ENCODE results near the gene FOXO6. TPM values are rescaled to one million over a fixed set of nuclear protein-coding genes. Genes with fewer than 3 reads are reported as not detected.

Gene FOXO6
- total RNA-seq, 1 experiment from 2014 or later = 5.4 TPM

DNA sequence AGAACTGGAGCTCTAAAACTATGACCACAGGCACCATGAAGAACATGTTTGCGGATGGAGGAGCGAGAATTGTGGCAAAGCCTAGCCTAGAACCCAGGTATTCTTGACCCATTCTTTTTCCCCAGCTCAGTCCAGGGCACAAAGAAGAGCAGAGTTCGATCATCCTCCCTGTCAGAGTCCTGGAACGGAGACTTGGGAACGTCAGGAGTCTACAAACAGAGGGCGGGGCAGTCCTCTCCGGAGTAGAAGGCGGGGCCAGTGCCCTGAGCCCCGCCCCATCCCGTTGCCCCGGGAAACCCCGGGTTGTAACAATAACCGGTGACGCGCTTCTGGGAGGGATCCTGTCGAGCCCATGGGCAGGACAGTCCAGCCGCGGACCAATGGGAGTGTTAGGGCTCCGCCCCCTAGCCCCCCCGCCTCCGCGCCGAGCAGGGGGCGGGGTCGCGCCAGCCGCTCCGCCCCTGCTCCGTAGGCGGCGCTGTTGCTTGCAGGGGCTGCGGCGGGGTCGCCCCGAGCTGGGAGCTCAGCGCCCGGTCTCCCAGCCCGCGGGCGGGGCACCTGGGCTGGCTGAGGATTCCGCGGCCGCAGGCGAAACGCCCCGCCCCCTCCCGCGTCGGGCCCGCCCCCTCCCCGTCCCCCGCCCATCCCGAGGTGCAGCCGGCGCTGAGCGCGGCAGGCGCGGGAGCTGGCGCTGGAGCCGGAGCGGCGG, at the start of gene FOXO6 (continued):
- TF ChIP-seq, protein P1, sequence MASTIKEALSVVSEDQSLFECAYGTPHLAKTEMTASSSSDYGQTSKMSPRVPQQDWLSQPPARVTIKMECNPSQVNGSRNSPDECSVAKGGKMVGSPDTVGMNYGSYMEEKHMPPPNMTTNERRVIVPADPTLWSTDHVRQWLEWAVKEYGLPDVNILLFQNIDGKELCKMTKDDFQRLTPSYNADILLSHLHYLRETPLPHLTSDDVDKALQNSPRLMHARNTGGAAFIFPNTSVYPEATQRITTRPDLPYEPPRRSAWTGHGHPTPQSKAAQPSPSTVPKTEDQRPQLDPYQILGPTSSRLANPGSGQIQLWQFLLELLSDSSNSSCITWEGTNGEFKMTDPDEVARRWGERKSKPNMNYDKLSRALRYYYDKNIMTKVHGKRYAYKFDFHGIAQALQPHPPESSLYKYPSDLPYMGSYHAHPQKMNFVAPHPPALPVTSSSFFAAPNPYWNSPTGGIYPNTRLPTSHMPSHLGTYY (CRISPR knock-in tag; IDR thresholded peaks at IDR 0.05) = no peak
- TF ChIP-seq, protein P2, sequence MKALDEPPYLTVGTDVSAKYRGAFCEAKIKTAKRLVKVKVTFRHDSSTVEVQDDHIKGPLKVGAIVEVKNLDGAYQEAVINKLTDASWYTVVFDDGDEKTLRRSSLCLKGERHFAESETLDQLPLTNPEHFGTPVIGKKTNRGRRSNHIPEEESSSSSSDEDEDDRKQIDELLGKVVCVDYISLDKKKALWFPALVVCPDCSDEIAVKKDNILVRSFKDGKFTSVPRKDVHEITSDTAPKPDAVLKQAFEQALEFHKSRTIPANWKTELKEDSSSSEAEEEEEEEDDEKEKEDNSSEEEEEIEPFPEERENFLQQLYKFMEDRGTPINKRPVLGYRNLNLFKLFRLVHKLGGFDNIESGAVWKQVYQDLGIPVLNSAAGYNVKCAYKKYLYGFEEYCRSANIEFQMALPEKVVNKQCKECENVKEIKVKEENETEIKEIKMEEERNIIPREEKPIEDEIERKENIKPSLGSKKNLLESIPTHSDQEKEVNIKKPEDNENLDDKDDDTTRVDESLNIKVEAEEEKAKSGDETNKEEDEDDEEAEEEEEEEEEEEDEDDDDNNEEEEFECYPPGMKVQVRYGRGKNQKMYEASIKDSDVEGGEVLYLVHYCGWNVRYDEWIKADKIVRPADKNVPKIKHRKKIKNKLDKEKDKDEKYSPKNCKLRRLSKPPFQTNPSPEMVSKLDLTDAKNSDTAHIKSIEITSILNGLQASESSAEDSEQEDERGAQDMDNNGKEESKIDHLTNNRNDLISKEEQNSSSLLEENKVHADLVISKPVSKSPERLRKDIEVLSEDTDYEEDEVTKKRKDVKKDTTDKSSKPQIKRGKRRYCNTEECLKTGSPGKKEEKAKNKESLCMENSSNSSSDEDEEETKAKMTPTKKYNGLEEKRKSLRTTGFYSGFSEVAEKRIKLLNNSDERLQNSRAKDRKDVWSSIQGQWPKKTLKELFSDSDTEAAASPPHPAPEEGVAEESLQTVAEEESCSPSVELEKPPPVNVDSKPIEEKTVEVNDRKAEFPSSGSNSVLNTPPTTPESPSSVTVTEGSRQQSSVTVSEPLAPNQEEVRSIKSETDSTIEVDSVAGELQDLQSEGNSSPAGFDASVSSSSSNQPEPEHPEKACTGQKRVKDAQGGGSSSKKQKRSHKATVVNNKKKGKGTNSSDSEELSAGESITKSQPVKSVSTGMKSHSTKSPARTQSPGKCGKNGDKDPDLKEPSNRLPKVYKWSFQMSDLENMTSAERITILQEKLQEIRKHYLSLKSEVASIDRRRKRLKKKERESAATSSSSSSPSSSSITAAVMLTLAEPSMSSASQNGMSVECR (CRISPR knock-in tag; IDR thresholded peaks at IDR 0.05; ENCODE audit: borderline replicate concordance) = no peak
- TF ChIP-seq ZNF396 (CRISPR knock-in tag; IDR thresholded peaks at IDR 0.05; ENCODE audit: borderline replicate concordance) = no peak

DNA sequence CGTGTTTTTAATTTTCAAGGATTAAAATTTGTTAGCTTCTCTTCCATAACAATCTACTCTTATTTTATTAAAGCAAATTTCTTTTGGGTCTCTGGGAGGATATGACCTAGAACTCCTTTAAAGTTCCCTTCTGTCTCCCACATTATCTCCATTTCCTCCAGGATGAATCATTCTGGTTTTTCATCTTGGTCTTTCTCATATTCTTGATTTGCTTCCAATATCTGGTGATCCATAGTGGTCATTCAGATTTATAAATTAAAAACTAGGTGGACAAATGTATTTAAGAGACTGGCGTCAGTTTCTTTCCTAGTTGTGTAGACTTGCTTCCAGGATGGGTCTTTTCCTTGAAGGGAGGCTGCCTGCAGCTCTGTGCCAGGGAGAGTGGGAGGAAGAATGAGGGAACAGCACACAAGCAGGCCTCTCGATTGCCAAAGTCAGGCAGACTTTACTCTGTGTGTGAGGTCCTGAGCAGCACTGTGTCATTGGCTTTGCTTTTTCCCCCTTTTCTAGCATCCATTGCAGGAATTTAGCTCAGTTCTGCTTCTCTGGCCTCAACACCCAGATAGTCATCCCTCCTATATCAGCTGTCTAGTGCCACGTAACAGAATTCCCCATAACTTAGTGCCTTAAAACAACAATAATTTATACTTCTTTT, 48.1 kb upstream of the FOXO6 start:
- H3K4me1 Mint-ChIP-seq = peaks cover 22% of the 10 kb centered on the region
- ChIA-PET POLR2A (no interaction called here), CTCF (interaction anchor here (0.6 to 3.8 kb wide), 29 partner anchors 10 to 203 kb away, joined by 3 to 48 read pairs (median 5); partner anchors contain the start of gene EDN2)
- DNase-seq (ENCODE audit: low spot score) (no peak), ATAC-seq (peak; percentile 12; the same call in 1 of the 2 replicates)
- H3K9me3 Mint-ChIP-seq = peaks cover 4% of the 10 kb centered on the region
- peaks cover 2% of the 10 kb centered on the region; the same call in 1 of the 2 replicates for H3K36me3 Mint-ChIP-seq
- TF ChIP-seq ZNF423 (CRISPR knock-in tag; IDR thresholded peaks at IDR 0.05) = no peak
- no peak for TF ChIP-seq ZNF232 (CRISPR knock-in tag; IDR thresholded peaks at IDR 0.05)
- no peak for TF ChIP-seq GRHL2 (CRISPR knock-in tag; IDR thresholded peaks at IDR 0.05; ENCODE audit: insufficient replicate concordance, severe bottlenecking)
- no peak for TF ChIP-seq ZNF121 (CRISPR knock-in tag; IDR thresholded peaks at IDR 0.05)
- TF ChIP-seq, protein P3, sequence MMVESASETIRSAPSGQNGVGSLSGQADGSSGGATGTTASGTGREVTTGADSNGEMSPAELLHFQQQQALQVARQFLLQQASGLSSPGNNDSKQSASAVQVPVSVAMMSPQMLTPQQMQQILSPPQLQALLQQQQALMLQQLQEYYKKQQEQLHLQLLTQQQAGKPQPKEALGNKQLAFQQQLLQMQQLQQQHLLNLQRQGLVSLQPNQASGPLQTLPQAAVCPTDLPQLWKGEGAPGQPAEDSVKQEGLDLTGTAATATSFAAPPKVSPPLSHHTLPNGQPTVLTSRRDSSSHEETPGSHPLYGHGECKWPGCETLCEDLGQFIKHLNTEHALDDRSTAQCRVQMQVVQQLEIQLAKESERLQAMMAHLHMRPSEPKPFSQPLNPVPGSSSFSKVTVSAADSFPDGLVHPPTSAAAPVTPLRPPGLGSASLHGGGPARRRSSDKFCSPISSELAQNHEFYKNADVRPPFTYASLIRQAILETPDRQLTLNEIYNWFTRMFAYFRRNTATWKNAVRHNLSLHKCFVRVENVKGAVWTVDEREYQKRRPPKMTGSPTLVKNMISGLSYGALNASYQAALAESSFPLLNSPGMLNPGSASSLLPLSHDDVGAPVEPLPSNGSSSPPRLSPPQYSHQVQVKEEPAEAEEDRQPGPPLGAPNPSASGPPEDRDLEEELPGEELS (CRISPR knock-in tag; IDR thresholded peaks at IDR 0.05) = no peak
- TF ChIP-seq ZNF138 (CRISPR knock-in tag; conservative IDR thresholded peaks at IDR 0.05) = no peak
- no peak for TF ChIP-seq NR2C2 (CRISPR knock-in tag; IDR thresholded peaks at IDR 0.05)
- TF ChIP-seq NR3C1 (CRISPR knock-in tag; conservative IDR thresholded peaks at IDR 0.05; ENCODE audit: low read depth) = no peak
- TF ChIP-seq, protein P4, sequence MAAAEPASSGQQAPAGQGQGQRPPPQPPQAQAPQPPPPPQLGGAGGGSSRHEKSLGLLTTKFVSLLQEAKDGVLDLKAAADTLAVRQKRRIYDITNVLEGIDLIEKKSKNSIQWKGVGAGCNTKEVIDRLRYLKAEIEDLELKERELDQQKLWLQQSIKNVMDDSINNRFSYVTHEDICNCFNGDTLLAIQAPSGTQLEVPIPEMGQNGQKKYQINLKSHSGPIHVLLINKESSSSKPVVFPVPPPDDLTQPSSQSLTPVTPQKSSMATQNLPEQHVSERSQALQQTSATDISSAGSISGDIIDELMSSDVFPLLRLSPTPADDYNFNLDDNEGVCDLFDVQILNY (CRISPR knock-in tag; IDR thresholded peaks at IDR 0.05) = no peak
- no peak overlapping the region for H3K27ac Mint-ChIP-seq
- H3K4me3 Mint-ChIP-seq = no peak overlapping the region
- H3K27me3 Mint-ChIP-seq (ENCODE audit: low read depth) = peaks cover 10% of the 10 kb centered on the region

DNA sequence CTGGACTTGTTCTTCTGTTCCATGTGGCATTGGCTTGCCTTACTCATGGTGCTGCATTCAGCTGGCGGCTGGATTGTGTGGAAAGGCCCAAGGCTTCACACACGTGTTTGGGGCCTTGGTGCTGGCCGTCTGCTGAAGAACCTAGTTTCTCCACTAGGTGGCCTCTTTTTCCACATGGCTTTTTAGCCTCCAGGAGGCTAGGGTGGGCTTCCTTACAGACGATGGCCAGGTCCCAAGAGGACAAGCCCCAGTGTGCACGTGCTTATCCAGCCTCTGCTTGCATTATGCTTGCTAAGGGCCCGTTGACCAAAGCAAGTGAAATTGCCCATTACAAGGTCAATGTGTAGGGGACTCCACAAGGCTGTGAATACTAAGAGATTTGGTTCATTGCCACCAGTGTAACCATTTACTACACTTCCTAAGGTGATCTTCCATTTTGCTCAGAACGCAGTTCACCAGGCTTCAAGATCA, 47.5 kb upstream of the FOXO6 start:
- Mint-ChIP-seq H3K27me3 (ENCODE audit: low read depth) (peaks cover 10% of the 10 kb centered on the region), H3K4me3 (no peak overlapping the region), H3K9me3 (no peaks in the 10 kb centered on the region), H3K27ac (no peak overlapping the region), H3K36me3 (no peaks in the 10 kb centered on the region), H3K4me1 (peaks cover 22% of the 10 kb centered on the region)
- ChIA-PET CTCF (interaction anchor here (0.6 to 3.8 kb wide), 32 partner anchors 8 to 202 kb away, joined by 3 to 48 read pairs (median 5); partner anchors contain the start of gene EDN2), POLR2A (no interaction called here)
- TF ChIP-seq, protein P5, sequence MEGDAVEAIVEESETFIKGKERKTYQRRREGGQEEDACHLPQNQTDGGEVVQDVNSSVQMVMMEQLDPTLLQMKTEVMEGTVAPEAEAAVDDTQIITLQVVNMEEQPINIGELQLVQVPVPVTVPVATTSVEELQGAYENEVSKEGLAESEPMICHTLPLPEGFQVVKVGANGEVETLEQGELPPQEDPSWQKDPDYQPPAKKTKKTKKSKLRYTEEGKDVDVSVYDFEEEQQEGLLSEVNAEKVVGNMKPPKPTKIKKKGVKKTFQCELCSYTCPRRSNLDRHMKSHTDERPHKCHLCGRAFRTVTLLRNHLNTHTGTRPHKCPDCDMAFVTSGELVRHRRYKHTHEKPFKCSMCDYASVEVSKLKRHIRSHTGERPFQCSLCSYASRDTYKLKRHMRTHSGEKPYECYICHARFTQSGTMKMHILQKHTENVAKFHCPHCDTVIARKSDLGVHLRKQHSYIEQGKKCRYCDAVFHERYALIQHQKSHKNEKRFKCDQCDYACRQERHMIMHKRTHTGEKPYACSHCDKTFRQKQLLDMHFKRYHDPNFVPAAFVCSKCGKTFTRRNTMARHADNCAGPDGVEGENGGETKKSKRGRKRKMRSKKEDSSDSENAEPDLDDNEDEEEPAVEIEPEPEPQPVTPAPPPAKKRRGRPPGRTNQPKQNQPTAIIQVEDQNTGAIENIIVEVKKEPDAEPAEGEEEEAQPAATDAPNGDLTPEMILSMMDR (IDR thresholded peaks at IDR 0.05) = peak; percentile 70
- TF ChIP-seq, protein P6, sequence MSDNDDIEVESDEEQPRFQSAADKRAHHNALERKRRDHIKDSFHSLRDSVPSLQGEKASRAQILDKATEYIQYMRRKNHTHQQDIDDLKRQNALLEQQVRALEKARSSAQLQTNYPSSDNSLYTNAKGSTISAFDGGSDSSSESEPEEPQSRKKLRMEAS (CRISPR knock-in tag; IDR thresholded peaks at IDR 0.05) = peak; percentile 81; the same call in 1 of the 2 replicates
- TF ChIP-seq, protein P7, sequence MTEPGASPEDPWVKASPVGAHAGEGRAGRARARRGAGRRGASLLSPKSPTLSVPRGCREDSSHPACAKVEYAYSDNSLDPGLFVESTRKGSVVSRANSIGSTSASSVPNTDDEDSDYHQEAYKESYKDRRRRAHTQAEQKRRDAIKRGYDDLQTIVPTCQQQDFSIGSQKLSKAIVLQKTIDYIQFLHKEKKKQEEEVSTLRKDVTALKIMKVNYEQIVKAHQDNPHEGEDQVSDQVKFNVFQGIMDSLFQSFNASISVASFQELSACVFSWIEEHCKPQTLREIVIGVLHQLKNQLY (CRISPR knock-in tag; IDR thresholded peaks at IDR 0.05) = no peak
- no peak for TF ChIP-seq MXD4 (CRISPR knock-in tag; IDR thresholded peaks at IDR 0.05; ENCODE audit: borderline replicate concordance)
- no peak for TF ChIP-seq ZNF416 (CRISPR knock-in tag; IDR thresholded peaks at IDR 0.05)
- DNase-seq (ENCODE audit: low spot score) = peak; percentile 59
- ATAC-seq = peak; percentile 79
